GM12891 (cell line): ENCODE results near the gene PPP1R15B.
A peak's percentile ranks its signal among the peaks of the same experiment; 100 is the strongest.

ENCODE experiments used
- DNase-seq: peaks from one replicate; pipeline ENCODE4 v3.0.0; 2011; ENCODE audit warnings: low spot score; ENCODE audit not compliant: insufficient read length
- FAIRE-seq: peaks from 2 replicates; lab custom pipeline; 2011; peaks lifted over from hg19 to GRCh38; lab: Jason Lieb, UNC
- PAX5 ChIP-seq: IDR thresholded peaks from 2 replicates; pipeline ENCODE4 v1.6.1; 2011; ENCODE audit warnings: low read length, moderate library complexity, mild to moderate bottlenecking; ENCODE audit not compliant: insufficient read depth, severe bottlenecking
- POLR2A ChIP-seq: IDR thresholded peaks from 2 replicates; pipeline ENCODE4 v1.6.1; 2011; ENCODE audit warnings: low read depth, low read length, control low read depth
- POLR2AphosphoS5 ChIP-seq: IDR thresholded peaks from 2 replicates; pipeline ENCODE4 v1.6.1; 2011; ENCODE audit warnings: low read depth, low read length, control low read depth
- POU2F2 ChIP-seq: IDR thresholded peaks from 2 replicates; pipeline ENCODE4 v1.6.1; 2011; ENCODE audit warnings: low read depth, mild to moderate bottlenecking, control low read depth, low read length, moderate library complexity
- SPI1 ChIP-seq: IDR thresholded peaks from 2 replicates; pipeline ENCODE4 v1.6.1; 2011; ENCODE audit warnings: low read depth, low read length, control low read depth
- TAF1 ChIP-seq: IDR thresholded peaks from 2 replicates; pipeline ENCODE4 v1.6.1; 2011; ENCODE audit warnings: low read depth, low read length, control low read depth

PPP1R15B gene

DNA sequence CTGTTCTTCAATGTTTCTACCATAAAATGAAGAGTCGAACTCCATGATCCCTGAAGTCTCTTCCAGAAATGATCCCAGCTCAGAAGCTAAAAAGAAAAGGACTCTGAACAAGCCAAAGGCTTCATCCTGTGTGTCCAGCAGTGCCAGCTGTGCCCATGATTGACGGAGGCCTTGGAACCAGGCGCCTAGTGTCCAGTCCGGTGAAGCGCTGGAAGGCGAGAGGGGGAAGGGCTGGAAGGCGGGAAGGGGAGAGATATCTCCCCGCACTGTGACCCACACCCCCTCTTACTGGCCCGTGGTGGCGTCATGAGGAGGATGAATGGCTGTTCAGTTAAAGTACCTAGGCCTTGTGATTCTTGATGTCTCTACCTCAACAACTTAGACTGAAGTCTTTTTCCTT, 41.4 kb downstream of the PPP1R15B start:
- TF ChIP-seq TAF1: no peak
- TF ChIP-seq POU2F2: no peak
- DNase-seq: no peak
- FAIRE-seq: no peak

DNA sequence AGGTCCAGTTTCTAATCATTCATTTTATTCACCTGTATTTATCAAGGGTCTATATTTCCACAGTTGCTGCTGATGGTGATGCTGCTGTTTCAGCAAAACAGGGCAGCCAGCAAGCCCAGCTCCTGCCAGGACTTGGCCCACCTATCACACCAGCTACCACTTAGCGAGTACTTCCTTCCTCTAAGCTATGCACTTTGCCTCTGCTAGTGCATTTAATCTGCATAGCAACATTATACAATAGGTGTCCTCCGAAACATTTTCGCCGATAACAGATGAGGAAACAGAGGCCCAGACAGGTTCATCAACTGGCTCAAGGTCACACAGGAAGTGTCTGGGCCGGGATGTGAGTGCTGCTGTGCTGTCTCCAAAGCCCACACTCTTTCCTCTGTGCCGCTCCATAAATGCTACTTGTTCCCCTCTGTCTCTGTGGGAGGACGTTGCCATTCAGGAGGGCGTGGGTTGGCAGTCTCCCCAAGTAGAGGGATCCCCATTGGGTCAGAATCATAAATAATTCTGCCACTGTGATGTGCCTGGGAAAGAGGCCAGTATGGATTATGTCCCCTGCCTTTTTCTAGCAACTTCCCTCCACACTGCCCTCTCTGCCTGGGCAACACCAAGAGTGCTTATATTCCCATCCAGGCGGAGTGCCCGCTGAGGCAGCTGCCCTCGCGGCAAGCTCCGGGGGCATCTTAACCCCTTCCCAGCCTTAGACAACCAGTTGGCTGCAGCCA, 42.5 kb downstream of the PPP1R15B start:
- DNase-seq: no peak
- TF ChIP-seq TAF1 (no peak), POLR2AphosphoS5 (no peak), POLR2A (no peak), POU2F2 (no peak), SPI1 (no peak), PAX5 (no peak)
- FAIRE-seq: no peak

DNA sequence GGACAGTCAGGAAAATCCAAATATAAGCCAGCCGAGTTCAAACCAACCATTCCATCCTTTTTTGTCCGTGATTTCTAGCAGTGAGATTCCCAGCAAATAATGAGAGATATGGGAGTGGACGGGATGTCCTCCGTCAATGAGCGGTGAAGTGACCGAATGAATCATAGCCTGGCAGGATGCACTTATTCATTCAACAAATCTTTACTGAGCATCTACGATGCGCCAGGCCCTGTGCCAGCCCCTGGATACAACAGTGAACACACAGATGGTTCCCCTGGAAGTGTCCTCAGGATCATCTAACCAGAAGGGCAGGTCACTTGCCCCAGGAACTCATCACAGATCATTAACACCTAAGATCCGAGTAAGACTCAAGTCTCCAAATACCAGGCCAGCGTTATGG, 43.7 kb downstream of the PPP1R15B start:
- TF ChIP-seq TAF1 (no peak), POLR2AphosphoS5 (no peak), SPI1 (no peak), POU2F2 (no peak), POLR2A (no peak), PAX5 (no peak)
- FAIRE-seq (no peak), DNase-seq (no peak)

DNA sequence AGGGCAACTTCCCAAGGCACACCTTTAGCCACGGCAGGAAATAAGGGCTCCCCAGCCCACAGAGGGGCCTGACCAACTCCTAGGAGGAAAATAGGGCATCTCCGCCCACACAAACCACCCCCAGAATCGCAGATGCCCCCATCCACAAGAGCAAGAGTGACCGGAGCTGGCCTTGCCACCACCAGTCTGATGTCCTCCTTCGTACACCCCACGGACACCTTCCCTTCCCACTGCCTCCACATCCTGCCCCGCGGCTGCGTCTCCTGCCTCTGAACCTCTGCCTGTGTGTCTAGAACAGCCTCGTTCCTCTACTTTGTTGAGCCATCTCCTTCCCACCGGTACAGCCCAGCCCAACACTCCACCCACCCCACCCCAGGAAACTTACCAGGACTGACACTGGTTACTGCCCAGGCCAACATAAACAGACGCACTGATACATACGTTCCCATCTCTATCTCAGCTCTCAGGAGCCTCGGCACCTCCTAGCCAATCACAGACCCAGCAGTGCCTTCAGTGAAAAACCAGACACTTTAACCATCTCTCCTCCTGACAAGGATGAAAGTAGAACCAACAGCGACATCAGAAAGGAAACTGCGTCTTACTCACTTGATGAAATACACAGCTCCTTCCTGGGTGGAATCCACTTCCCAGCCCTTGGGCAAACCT, 44.3 kb downstream of the PPP1R15B start:
- DNase-seq (no peak), FAIRE-seq (no peak)
- TF ChIP-seq POLR2A (no peak), SPI1 (no peak), PAX5 (no peak), POU2F2 (no peak), POLR2AphosphoS5 (no peak), TAF1 (no peak)

DNA sequence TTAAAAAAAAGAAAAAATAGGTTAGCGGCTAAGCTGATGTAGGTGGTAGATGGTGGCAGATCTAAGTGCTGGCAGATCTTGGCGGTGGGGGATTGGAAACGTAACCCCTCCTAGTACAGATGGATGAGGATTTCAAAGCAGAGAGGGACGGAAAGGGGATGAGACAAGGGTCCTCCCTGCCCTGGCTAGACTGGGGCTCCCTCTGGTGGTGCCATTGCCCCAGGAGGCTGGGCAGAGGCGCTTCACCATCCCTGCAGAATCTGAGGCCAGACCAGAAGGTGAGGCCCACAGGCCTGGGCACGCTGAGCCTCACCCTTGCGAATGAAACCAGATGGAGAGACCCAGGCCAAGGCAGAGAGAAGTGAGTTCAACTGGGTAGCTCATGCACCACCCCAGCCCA, 44.9 kb downstream of the PPP1R15B start:
- FAIRE-seq (no peak), DNase-seq (no peak)
- no peak for TF ChIP-seq SPI1
- no peak for TF ChIP-seq PAX5
- TF ChIP-seq POLR2A: no peak
- TF ChIP-seq POLR2AphosphoS5: no peak
- no peak for TF ChIP-seq TAF1
- TF ChIP-seq POU2F2: no peak

DNA sequence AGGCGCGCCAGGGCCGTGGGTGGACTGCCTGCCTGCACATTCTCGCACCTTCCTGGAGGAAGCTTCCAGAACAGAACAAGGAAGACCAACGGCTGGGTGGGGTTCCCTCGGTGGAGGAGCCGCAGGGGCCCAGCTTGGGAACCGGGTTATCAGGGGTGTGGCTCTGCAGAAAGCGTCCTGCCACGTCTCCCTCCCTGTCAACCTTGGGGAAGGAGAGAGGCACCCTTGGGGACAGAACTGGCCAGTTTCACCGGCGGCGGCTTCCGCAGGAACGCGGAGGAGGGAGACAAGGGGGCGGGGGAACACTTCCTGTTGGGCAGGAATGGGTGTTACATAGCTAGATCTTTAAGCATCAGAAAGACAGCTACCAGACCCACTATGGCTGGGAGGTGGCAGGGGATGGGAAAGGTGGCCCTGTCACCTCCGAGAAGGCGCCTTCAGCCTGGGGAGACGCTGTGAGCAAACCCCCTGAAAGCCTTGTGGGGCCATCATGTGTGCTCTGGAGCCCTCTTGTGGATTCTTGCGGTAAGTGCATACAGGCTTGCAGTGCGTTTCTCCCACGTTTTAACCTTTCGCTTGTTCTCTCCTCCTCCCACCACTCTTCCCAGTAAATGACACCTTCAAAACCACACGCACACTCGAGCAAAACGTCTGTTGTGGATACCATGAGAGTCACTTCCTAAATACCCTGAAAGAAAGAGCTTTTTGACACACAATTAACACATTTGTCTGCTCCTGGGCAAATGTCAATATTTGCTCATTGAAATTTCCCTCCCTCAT, 48.1 kb downstream of the PPP1R15B start:
- TF ChIP-seq TAF1: no peak
- TF ChIP-seq POLR2A: no peak
- TF ChIP-seq POLR2AphosphoS5: no peak
- no peak for TF ChIP-seq POU2F2
- no peak for TF ChIP-seq SPI1
- no peak for TF ChIP-seq PAX5
- peak; percentile 90 for FAIRE-seq
- DNase-seq: peak; percentile 61

DNA sequence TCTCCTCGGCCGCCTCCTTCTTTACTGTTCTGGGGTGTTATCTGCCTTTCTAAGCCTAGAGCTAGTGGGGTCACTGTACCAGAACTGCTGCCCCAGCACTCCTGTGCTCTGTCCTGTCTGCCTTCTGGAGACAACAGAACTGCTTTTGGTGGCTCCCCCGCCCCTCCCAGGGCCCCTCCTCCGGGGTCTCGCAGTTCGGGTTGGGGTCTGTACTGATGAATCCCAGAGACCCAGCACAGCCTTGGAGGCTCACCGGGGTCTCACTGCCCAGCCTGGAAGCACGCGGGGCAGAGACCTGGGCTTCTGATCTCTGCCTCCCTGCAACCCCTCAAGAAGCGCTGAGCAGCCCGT, 48.7 kb downstream of the PPP1R15B start:
- TF ChIP-seq TAF1 (no peak), POLR2A (no peak), SPI1 (no peak), PAX5 (no peak), POU2F2 (no peak)
- DNase-seq (no peak), FAIRE-seq (no peak)

DNA sequence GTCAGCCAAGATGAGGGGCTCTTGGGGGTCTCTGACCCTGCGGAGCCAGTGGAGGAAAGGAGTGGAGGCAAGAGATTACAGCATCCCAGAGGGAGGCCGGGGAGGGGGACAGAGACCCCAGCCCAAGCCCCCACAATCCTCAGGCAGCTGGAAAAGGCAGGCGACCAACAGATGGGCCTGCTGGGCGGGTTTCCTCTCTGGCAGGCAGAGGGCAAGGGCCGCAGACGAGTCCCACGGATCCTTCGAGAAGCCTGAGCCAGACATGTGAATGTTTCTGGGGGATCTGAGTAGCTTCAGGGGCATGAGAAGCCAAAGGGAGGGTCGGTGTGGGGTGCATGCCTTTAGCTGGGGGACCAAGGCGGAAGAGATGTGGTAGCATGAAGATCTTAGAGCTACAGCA, 49.8 kb downstream of the PPP1R15B start:
- no peak for FAIRE-seq
- TF ChIP-seq POLR2A: no peak
- TF ChIP-seq POU2F2: no peak
- TF ChIP-seq TAF1: no peak
- TF ChIP-seq SPI1: no peak
- no peak for TF ChIP-seq POLR2AphosphoS5
- no peak for TF ChIP-seq PAX5
- no peak for DNase-seq

DNA sequence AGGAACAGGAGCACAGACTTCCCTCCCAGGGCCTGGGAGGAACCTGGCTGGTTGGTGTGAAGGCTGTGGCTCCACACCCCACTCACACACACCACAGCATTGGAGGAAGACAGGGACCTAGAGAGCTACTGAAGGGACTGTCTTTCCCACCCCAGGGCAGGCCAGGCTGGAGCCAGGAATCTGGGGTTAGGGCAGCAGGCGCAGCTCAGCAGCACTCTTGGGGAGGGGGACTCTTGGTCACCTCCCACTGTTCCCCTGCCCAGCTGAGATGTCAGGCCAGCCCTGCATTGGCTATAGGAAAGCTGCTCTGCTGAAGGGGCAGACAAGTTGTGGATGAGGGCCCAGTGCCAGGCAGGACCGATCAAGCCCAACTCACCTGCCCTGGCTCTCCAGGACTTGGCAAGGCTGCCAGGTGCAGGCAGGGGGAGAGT, 50.3 kb downstream of the PPP1R15B start:
- no peak for TF ChIP-seq POLR2A
- TF ChIP-seq SPI1: no peak
- no peak for TF ChIP-seq POU2F2
- no peak for TF ChIP-seq PAX5
- no peak for TF ChIP-seq TAF1
- TF ChIP-seq POLR2AphosphoS5: no peak
- DNase-seq (no peak), FAIRE-seq (no peak)

DNA sequence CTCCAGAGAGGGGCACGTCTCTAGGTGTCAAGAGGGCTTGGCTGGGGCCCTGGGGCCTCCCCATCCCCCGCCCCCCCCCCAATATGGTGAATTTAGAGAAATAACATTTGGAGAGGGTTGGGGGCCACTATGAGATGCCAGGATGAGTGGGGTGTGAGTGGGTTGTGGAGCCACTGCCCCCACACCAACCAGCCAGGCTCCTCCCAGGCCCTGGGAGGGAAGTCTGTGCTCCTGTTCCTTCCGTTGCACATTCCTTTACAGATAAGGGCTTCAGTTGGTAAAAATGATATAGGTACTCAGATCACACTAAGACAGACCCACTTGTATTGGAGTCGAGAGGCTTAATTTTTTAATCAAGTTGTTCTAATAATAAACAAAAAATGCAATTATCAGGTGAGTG, 51.3 kb downstream of the PPP1R15B start:
- FAIRE-seq: no peak
- TF ChIP-seq POLR2AphosphoS5: no peak
- no peak for TF ChIP-seq SPI1
- no peak for TF ChIP-seq POLR2A
- TF ChIP-seq TAF1: no peak
- no peak for TF ChIP-seq PAX5
- TF ChIP-seq POU2F2: no peak

More for the DNA sequence above, 51.3 kb downstream of the PPP1R15B start:
- DNase-seq: no peak
